ENCODE measurements around the gene CTBP2. TPM values are rescaled to one million over a fixed set of nuclear protein-coding genes. Genes with fewer than 3 reads are reported as not detected.

Gene CTBP2
- total RNA-seq, 1 experiment from 2014 or later, result 191 TPM

GRCh38 chr10:124939290-124939689 is 221.1 kb downstream of the CTBP2 start:
- ChIA-PET CTCF (no interaction called here), POLR2A (no interaction called here)
- Mint-ChIP-seq H3K27ac (no peak overlapping the region), H3K27me3 (ENCODE audit: low read depth) (no peaks in the 10 kb centered on the region), H3K4me1 (peaks cover 29% of the 10 kb centered on the region), H3K4me3 (no peak overlapping the region), H3K36me3 (no peaks in the 10 kb centered on the region), H3K9me3 (no peaks in the 10 kb centered on the region)
- DNase-seq (ENCODE audit: low spot score) (no peak), ATAC-seq (no peak)
- TF ChIP-seq ATF1 (CRISPR knock-in tag; IDR thresholded peaks at IDR 0.05) (no peak), GTF2I (CRISPR knock-in tag; conservative IDR thresholded peaks at IDR 0.05) (no peak), MLX (CRISPR knock-in tag; IDR thresholded peaks at IDR 0.05) (no peak), NR3C1 (CRISPR knock-in tag; conservative IDR thresholded peaks at IDR 0.05; ENCODE audit: low read depth) (no peak), HMGA2 (CRISPR knock-in tag; IDR thresholded peaks at IDR 0.05) (no peak), AFF4 (CRISPR knock-in tag; IDR thresholded peaks at IDR 0.05; ENCODE audit: borderline replicate concordance) (no peak), CDX4 (CRISPR knock-in tag; IDR thresholded peaks at IDR 0.05; ENCODE audit: borderline replicate concordance) (no peak), HMGXB4 (CRISPR knock-in tag; IDR thresholded peaks at IDR 0.05) (no peak), ZNF232 (CRISPR knock-in tag; IDR thresholded peaks at IDR 0.05) (no peak), E2F1 (CRISPR knock-in tag; IDR thresholded peaks at IDR 0.05) (no peak)

- ChIA-PET POLR2A (interaction anchor here (0.7 to 0.8 kb wide), 2 partner anchors 22 to 112 kb away, joined by 4 to 6 read pairs; no protein-coding TSS in a partner anchor), CTCF (interaction anchor here (1.2 kb wide), 1 partner anchor 56 kb away, joined by 4 read pairs; no protein-coding TSS in a partner anchor)
- DNase-seq (ENCODE audit: low spot score) (no peak), ATAC-seq (no peak)
- no peak overlapping the region for H3K4me3 Mint-ChIP-seq
- TF ChIP-seq IRF1 (CRISPR knock-in tag; IDR thresholded peaks at IDR 0.05) (no peak), GABPB1 (CRISPR knock-in tag; IDR thresholded peaks at IDR 0.05) (no peak), KAT7 (CRISPR knock-in tag; IDR thresholded peaks at IDR 0.05; ENCODE audit: borderline replicate concordance) (no peak), NR1H2 (CRISPR knock-in tag; IDR thresholded peaks at IDR 0.05) (no peak), ZMAT4 (CRISPR knock-in tag; IDR thresholded peaks at IDR 0.05) (no peak), ATF6 (CRISPR knock-in tag; IDR thresholded peaks at IDR 0.05) (no peak), GTF2I (CRISPR knock-in tag; conservative IDR thresholded peaks at IDR 0.05) (no peak), MYBL2 (CRISPR knock-in tag; IDR thresholded peaks at IDR 0.05) (no peak), RORB (CRISPR knock-in tag; IDR thresholded peaks at IDR 0.05) (no peak), USF2 (CRISPR knock-in tag; IDR thresholded peaks at IDR 0.05) (no peak), ZNF512 (CRISPR knock-in tag; IDR thresholded peaks at IDR 0.05; ENCODE audit: borderline replicate concordance) (no peak), JAZF1 (CRISPR knock-in tag; IDR thresholded peaks at IDR 0.05) (no peak)
- no peaks in the 10 kb centered on the region for H3K27me3 Mint-ChIP-seq (ENCODE audit: low read depth)
- H3K9me3 Mint-ChIP-seq, result peaks cover 7% of the 10 kb centered on the region
- H3K36me3 Mint-ChIP-seq, result peaks cover 11% of the 10 kb centered on the region
- no peak overlapping the region for H3K27ac Mint-ChIP-seq
- peaks cover 5% of the 10 kb centered on the region for H3K4me1 Mint-ChIP-seq
Observed at GRCh38 chr10:124936813-124937212, 223.6 kb downstream of the CTBP2 start.

All from WTC11 (cell line).